ENCODE measurements around the gene CAPN9.

GRCh38 chr1:230785636-230786384 lies 38.6 kb downstream of the CAPN9 start:
- no peak for TF ChIP-seq CREB1 (IDR thresholded peaks at IDR 0.05; ENCODE audit: low read depth)
- no peak for TF ChIP-seq NFIC (IDR thresholded peaks at IDR 0.05)
- TF ChIP-seq YY1 (IDR thresholded peaks at IDR 0.05; ENCODE audit: low read depth), result no peak

Data from Ishikawa (cell line).